ENCODE data around the gene UFD1.
A peak's percentile ranks its signal among the peaks of the same experiment; 100 is the strongest.

UFD1 gene

DNA sequence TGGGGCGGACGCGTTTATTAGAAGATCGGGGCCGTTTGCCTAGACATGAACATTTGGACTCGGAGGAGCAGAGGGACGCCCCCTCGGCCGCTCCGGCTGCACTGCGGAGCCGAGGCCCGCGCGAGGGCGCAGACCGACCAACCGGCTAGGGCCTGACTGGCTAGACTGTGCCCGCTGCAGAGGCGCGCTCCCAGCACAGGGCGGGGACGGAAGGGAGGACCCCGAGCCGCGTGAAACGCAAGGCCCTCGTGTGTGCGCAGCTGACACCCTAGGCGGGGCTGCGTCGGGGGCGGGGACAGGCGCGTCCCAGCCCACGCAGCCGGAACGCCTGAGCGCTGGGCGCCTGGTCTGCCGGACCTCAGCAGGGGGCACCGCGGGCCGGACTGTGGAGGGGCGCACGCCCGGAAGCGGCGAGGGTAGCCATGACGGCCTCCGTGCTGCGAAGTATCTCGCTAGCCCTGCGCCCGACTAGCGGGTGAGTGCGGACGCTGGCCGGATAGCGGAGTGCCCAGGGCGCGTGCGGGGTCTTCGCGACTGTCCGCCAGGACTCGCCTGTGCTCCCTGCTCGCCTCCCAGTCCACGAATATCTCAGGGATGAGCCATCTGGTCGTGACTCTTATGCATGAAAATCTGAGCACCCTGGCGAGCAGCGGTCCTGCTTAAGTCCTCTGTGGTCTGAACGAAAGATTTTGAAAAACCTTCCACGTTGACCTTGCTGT is 46.7 kb downstream of the UFD1 start, which contains the start of gene MRPL40:
TSS of gene MRPL40 (plus strand) at position 413 of the 719 bp plus-strand sequence. CDS start at position 423, 10 bp downstream.
- H3K9ac ChIP-seq (ENCODE audit: insufficient read length): peak within 1 kb of the TSS; percentile 86
- TF ChIP-seq EZH2 (IDR thresholded peaks at IDR 0.05) (no peak), FOXP2 (optimal IDR thresholded peaks at IDR 0.05; ENCODE audit: control extremely low read depth, extremely low read length, insufficient read depth) (peak; percentile 91), POLR2AphosphoS5 (IDR thresholded peaks at IDR 0.05; ENCODE audit: borderline replicate concordance, low read depth, low read length) (peak; percentile 98)
- peak within 1 kb of the TSS; percentile 74 for H3K27ac ChIP-seq
- H3K4me3 ChIP-seq: peak within 1 kb of the TSS; percentile 80
- no peak for DNase-seq (ENCODE audit: low read depth, low spot score)
- no peaks in the 10 kb centered on the region for H3K9me3 ChIP-seq (ENCODE audit: low read depth, low read length)
- H3K36me3 ChIP-seq (ENCODE audit: insufficient read depth, low read length): peaks cover 6% of the 10 kb centered on the region; the same call in 1 of the 2 replicates

DNA sequence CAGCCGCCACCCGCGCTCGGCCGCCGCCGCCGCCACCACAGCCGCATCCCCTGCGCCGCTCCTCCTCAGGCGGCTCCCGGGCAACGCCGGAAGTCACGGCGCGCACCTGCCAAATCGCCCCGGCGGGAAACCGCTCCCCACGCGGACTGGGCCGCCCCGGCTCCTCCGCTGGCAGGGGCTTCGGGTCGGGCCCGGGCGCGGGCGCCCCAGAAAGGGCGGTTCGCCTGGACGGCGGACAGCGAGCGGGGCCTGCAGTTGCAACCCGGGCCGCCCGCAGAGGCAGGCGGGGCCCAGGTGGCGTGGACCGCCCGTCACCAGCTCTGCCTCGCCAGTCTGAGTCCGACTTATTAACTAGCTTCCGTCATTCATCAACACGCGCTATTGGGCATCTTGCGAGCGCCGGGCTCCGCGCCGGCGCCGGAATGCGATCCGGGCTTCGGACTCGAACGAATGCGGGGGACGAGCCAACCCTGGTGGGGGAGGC is 47.3 kb downstream of the UFD1 start, which contains the start of gene HIRA:
TSS of gene HIRA (minus strand) at position 85 of the 484 bp plus-strand sequence. CDS start 257 bp downstream, outside the sequence.
- no peak for DNase-seq (ENCODE audit: low read depth, low spot score)
- Histone ChIP-seq H3K4me3 (peak within 1 kb of the TSS; percentile 80), H3K36me3 (ENCODE audit: insufficient read depth, low read length) (peaks cover 6% of the 10 kb centered on the region; the same call in 1 of the 2 replicates), H3K9me3 (ENCODE audit: low read depth, low read length) (no peaks in the 10 kb centered on the region), H3K9ac (ENCODE audit: insufficient read length) (peak within 1 kb of the TSS; percentile 86), H3K27ac (peak within 1 kb of the TSS; percentile 74)
- TF ChIP-seq FOXP2 (optimal IDR thresholded peaks at IDR 0.05; ENCODE audit: control extremely low read depth, extremely low read length, insufficient read depth) (no peak), EZH2 (IDR thresholded peaks at IDR 0.05) (no peak), POLR2AphosphoS5 (IDR thresholded peaks at IDR 0.05; ENCODE audit: borderline replicate concordance, low read depth, low read length) (no peak)

DNA sequence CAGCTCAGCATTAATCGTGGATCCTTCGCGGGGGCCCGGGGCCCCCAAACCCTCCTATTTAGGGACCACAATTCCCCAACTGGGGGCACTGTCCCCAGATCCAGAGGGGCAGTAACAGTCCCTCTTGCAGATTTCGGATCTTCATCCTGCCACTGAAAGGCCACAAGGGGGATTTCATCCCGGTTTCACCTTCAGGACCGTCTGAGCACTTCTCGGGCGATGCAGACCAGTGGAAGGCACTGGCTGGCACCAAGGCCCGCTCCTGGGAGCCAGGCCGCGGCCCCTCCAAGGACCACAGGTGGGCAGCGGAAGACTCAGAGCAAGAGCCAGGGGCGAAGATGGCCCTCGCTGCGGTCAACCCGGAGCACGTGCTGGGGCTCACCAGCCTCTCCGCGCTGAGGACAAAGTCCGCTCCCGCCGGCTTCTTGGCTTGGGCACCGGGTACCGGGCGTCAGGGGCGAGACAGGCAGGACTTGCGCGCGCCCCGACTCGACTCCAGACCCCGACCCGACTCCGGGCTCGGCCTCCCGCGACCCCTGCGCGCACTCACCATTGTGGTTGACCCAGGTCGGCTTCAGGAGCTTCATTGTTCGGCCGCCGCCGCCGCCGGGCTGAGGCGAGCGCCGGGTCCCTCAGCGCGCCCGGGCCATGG is 48.0 kb downstream of the UFD1 start:
- Histone ChIP-seq H3K27ac (no peak overlapping the region), H3K4me3 (peak overlapping the region; percentile 78), H3K36me3 (ENCODE audit: insufficient read depth, low read length) (peaks cover 6% of the 10 kb centered on the region; the same call in 1 of the 2 replicates), H3K9me3 (ENCODE audit: low read depth, low read length) (no peaks in the 10 kb centered on the region), H3K9ac (ENCODE audit: insufficient read length) (peak overlapping the region; percentile 73)
- no peak for DNase-seq (ENCODE audit: low read depth, low spot score)
- TF ChIP-seq FOXP2 (optimal IDR thresholded peaks at IDR 0.05; ENCODE audit: control extremely low read depth, extremely low read length, insufficient read depth): no peak
- TF ChIP-seq EZH2 (IDR thresholded peaks at IDR 0.05): no peak
- no peak for TF ChIP-seq POLR2AphosphoS5 (IDR thresholded peaks at IDR 0.05; ENCODE audit: borderline replicate concordance, low read depth, low read length)

DNA sequence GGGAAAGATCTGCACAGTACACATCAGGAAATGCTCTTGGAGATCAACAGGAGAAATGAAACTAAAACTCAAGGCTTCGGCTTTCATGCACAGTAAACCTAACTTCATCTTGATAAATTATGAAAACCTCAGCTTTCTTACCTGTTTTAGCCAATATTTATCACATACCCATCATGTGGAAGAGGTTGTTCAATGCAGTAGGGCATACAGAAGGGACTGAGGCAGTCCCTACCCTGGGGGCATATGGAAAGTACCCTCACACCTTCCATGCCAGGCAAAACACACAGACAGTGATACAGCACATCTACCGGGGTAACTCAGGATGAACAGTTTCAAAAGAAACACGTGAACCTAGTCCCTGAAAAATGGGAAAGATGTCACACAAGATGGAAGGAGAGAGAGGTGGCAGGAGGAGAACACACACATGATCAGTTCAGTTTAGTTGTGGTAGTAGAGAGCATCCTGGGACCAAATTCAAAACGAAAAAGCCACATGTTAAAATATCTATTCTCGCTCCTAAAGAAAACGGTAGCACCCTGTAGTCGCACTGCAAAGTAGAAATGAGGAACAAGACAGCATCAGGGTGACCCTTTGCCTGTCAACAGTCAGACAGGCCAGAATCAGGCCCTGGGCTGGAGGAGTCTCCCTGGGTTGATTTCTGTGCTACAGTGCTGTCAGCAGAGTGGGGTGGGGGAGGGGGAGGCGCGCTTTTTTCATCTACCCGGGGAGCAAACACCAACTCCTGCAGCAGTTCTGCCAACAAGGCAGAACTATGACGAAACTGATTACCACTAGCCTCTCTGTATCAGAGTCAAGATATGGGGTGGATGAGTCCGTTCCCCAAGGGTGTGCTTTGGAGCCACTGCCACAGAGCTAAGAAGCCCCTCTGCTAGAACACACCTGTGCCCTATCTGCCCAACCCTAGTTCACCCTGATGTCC is 48.8 kb downstream of the UFD1 start:
- peak overlapping the region; percentile 73 for H3K9ac ChIP-seq (ENCODE audit: insufficient read length)
- peaks cover 2% of the 10 kb centered on the region; the same call in 1 of the 2 replicates for H3K36me3 ChIP-seq (ENCODE audit: insufficient read depth, low read length)
- H3K27ac ChIP-seq: no peak overlapping the region
- no peaks in the 10 kb centered on the region for H3K9me3 ChIP-seq (ENCODE audit: low read depth, low read length)
- H3K4me3 ChIP-seq: peak overlapping the region; percentile 78
- TF ChIP-seq EZH2 (IDR thresholded peaks at IDR 0.05) (no peak), FOXP2 (optimal IDR thresholded peaks at IDR 0.05; ENCODE audit: control extremely low read depth, extremely low read length, insufficient read depth) (no peak), POLR2AphosphoS5 (IDR thresholded peaks at IDR 0.05; ENCODE audit: borderline replicate concordance, low read depth, low read length) (no peak)
- DNase-seq (ENCODE audit: low read depth, low spot score): no peak

DNA sequence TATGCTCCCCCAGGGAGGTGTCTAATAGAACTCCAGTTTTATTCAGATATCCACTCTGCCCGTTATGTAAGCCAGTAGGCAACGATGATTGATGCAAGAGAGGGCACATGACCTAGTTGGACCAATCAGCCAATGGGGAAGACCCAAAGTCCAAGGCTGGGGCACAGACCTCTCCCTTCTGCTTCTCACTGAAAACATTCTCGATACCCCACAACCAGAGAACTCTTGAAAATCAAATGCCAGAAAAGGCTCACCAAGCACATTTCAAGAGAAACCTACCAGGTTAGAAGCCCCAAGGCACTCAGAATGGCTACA is 54.9 kb downstream of the UFD1 start:
- no peak overlapping the region for H3K4me3 ChIP-seq
- H3K27ac ChIP-seq: no peak overlapping the region
- no peaks in the 10 kb centered on the region for H3K9me3 ChIP-seq (ENCODE audit: low read depth, low read length)
- TF ChIP-seq EZH2 (IDR thresholded peaks at IDR 0.05): no peak
- TF ChIP-seq FOXP2 (optimal IDR thresholded peaks at IDR 0.05; ENCODE audit: control extremely low read depth, extremely low read length, insufficient read depth): no peak
- no peak for TF ChIP-seq POLR2AphosphoS5 (IDR thresholded peaks at IDR 0.05; ENCODE audit: borderline replicate concordance, low read depth, low read length)
- DNase-seq (ENCODE audit: low read depth, low spot score): no peak
- H3K9ac ChIP-seq (ENCODE audit: insufficient read length): no peak overlapping the region
- H3K36me3 ChIP-seq (ENCODE audit: insufficient read depth, low read length): 0 out of 2 replicates have a peak, but pooled peaks cover 4% of the 10 kb centered on the region

DNA sequence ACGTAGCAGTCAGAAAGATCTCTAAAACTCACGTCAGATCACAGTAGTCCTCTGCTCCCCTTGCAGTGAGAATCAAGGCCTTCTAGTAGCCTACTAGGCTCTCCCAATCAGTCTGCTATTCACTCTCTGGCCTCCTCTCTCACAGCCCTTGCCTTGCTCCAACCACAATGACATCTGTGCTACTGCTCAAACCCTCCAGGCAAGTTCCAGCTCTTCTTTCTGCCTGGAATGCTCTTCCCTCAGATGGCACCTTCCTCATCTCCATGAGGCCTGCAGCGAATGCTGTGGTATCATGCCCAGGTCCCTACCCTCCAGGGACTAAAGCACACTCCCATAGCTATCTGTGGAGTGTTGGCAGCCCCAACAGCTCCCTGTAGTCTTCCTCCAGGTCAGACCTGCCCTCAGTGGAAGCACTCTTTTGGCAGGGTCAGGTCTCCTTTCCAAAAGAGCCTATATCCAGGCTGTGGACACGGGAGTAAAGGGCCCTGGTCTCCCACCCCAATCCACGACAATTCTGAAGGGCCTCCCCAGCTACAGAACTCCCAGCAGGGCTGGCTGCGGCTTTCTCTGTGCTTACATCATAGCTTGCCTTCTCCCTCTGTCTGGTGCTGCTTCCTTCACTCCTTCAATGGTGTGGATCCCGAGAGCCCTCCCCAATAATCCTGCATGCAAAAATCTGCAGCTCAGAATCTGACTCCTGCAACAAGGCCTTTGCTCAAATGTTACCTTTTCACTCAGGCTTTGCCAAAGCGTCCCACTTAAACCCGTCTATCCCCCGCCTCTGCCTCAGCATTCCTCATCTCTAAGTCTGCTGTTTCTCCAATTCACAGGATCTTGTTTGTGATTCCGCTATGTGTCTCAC is 56.3 kb downstream of the UFD1 start:
- TF ChIP-seq FOXP2 (optimal IDR thresholded peaks at IDR 0.05; ENCODE audit: control extremely low read depth, extremely low read length, insufficient read depth): no peak
- TF ChIP-seq EZH2 (IDR thresholded peaks at IDR 0.05): no peak
- no peak for TF ChIP-seq POLR2AphosphoS5 (IDR thresholded peaks at IDR 0.05; ENCODE audit: borderline replicate concordance, low read depth, low read length)
- Histone ChIP-seq H3K4me3 (no peak overlapping the region), H3K9me3 (ENCODE audit: low read depth, low read length) (no peaks in the 10 kb centered on the region), H3K27ac (peak overlapping the region; percentile 22), H3K36me3 (ENCODE audit: insufficient read depth, low read length) (0 out of 2 replicates have a peak, but pooled peaks cover 6% of the 10 kb centered on the region), H3K9ac (ENCODE audit: insufficient read length) (no peak overlapping the region)
- no peak for DNase-seq (ENCODE audit: low read depth, low spot score)

DNA sequence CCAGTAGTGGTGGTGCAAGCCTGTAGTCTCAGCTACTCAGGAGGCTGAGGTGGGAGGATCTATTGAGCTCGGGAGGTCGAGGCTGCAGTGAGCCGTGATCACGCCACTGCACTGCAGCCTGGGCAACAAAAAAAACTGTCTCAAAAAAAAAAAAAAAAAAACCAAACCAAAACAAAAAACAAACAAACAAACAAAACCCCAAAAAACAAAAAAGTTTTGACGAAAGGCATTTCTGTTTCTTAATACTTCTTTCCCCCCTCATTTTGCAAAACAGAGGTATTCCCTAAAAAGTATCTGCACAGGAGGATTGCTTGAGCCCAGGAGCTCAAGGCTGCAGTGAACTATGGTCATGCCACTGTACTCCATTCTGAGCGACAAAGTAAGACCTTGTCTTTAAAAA is 58.7 kb downstream of the UFD1 start:
- peaks cover 15% of the 10 kb centered on the region; the same call in 1 of the 2 replicates for H3K36me3 ChIP-seq (ENCODE audit: insufficient read depth, low read length)
- TF ChIP-seq FOXP2 (optimal IDR thresholded peaks at IDR 0.05; ENCODE audit: control extremely low read depth, extremely low read length, insufficient read depth) (no peak), POLR2AphosphoS5 (IDR thresholded peaks at IDR 0.05; ENCODE audit: borderline replicate concordance, low read depth, low read length) (no peak), EZH2 (IDR thresholded peaks at IDR 0.05) (no peak)
- no peak overlapping the region for H3K9ac ChIP-seq (ENCODE audit: insufficient read length)
- no peak overlapping the region for H3K4me3 ChIP-seq
- H3K27ac ChIP-seq: no peak overlapping the region
- no peaks in the 10 kb centered on the region for H3K9me3 ChIP-seq (ENCODE audit: low read depth, low read length)
- DNase-seq (ENCODE audit: low read depth, low spot score): no peak
